H9 (cell line): ENCODE data around the gene PLD4. TPM values are rescaled to one million over a fixed set of nuclear protein-coding genes. Genes with fewer than 3 reads are reported as not detected.

ENCODE experiments used
- DNase-seq: peaks from one replicate; pipeline ENCODE4 v3.0.0-alpha.2; 2017
- H2AFZ ChIP-seq: one replicate; pipeline ENCODE4 v1.6.1; 2013; ENCODE audit warnings: mild to moderate bottlenecking, low read length, control low read depth, moderate library complexity
- H2AK5ac ChIP-seq: 2 replicates; pipeline ENCODE4 v1.6.1; 2013; ENCODE audit warnings: low read length, control low read depth, mixed read lengths; ENCODE audit not compliant: insufficient read length
- H2BK120ac ChIP-seq: one replicate; pipeline ENCODE4 v1.6.1; 2013; ENCODE audit warnings: low read depth, mild to moderate bottlenecking, low read length, control low read depth, inconsistent platforms; ENCODE audit not compliant: poor library complexity, severe bottlenecking
- H2BK12ac ChIP-seq: 2 replicates; pipeline ENCODE4 v1.6.1; 2013; ENCODE audit warnings: low read length, control low read depth, mixed read lengths, low read depth; ENCODE audit not compliant: insufficient read length
- H2BK15ac ChIP-seq: 2 replicates; pipeline ENCODE4 v1.6.1; 2013; ENCODE audit warnings: low read depth, low read length, control low read depth
- H2BK20ac ChIP-seq: one replicate; pipeline ENCODE4 v1.6.1; 2013; ENCODE audit warnings: low read depth, mild to moderate bottlenecking, low read length, control low read depth, inconsistent platforms; ENCODE audit not compliant: poor library complexity, severe bottlenecking
- H2BK5ac ChIP-seq: 2 replicates; pipeline ENCODE4 v1.6.1; 2013; ENCODE audit warnings: low read length, control low read depth, mixed read lengths; ENCODE audit not compliant: insufficient read length
- H3K14ac ChIP-seq: 2 replicates; pipeline ENCODE4 v1.6.1; 2013; ENCODE audit warnings: low read length, control low read depth; ENCODE audit not compliant: insufficient read depth
- H3K18ac ChIP-seq: 2 replicates; pipeline ENCODE4 v1.6.1; 2013; ENCODE audit warnings: low read depth, mild to moderate bottlenecking, mixed read lengths, low read length, control low read depth; ENCODE audit not compliant: insufficient read length
- H3K23ac ChIP-seq: 2 replicates; pipeline ENCODE4 v1.6.1; 2013; ENCODE audit warnings: low read length, control low read depth, mixed read lengths, low read depth; ENCODE audit not compliant: insufficient read length
- H3K23me2 ChIP-seq: 2 replicates; pipeline ENCODE4 v1.6.1; 2013; ENCODE audit warnings: low read depth, mild to moderate bottlenecking, mixed read lengths, low read length, control low read depth; ENCODE audit not compliant: insufficient read length, poor library complexity, severe bottlenecking
- H3K27ac ChIP-seq: 2 replicates; pipeline ENCODE4 v1.5.1; 2013; ENCODE audit warnings: low read length, control low read depth, mixed read lengths, low read depth; ENCODE audit not compliant: insufficient read length
- H3K27me3 ChIP-seq: 2 replicates; pipeline ENCODE4 v1.6.1; 2013; ENCODE audit warnings: low read length, control low read depth, inconsistent platforms; ENCODE audit not compliant: insufficient read depth
- H3K4ac ChIP-seq: 2 replicates; pipeline ENCODE4 v1.6.1; 2013; ENCODE audit warnings: low read depth, mild to moderate bottlenecking, control low read depth, inconsistent platforms, low read length, moderate library complexity
- H3K4me1 ChIP-seq: 2 replicates; pipeline ENCODE4 v1.6.1; 2013; ENCODE audit warnings: low read length, control low read depth, inconsistent platforms; ENCODE audit not compliant: insufficient read depth
- H3K4me2 ChIP-seq: 2 replicates; pipeline ENCODE4 v1.6.1; 2013; ENCODE audit warnings: low read length, control low read depth, mixed read lengths; ENCODE audit not compliant: insufficient read length, insufficient read depth
- H3K56ac ChIP-seq: 2 replicates; pipeline ENCODE4 v1.6.1; 2013; ENCODE audit warnings: low read depth, mild to moderate bottlenecking, mixed read lengths, low read length, control low read depth; ENCODE audit not compliant: insufficient read length
- H3K79me1 ChIP-seq: 2 replicates; pipeline ENCODE4 v1.6.1; 2013; ENCODE audit warnings: low read depth, mild to moderate bottlenecking, moderate library complexity, low read length, control low read depth, inconsistent platforms; ENCODE audit not compliant: insufficient read depth, poor library complexity, severe bottlenecking
- H3K79me2 ChIP-seq: 2 replicates; pipeline ENCODE4 v1.6.1; 2013; ENCODE audit warnings: low read length, control low read depth, inconsistent platforms; ENCODE audit not compliant: insufficient read depth
- H3K9ac ChIP-seq: 2 replicates; pipeline ENCODE4 v1.6.1; 2013; ENCODE audit warnings: low read length, control low read depth, mixed read lengths; ENCODE audit not compliant: insufficient read length; ENCODE audit errors: extremely low read depth
- H3K9me3 ChIP-seq: one replicate; pipeline ENCODE4 v1.6.1; 2013; ENCODE audit warnings: low read depth, low read length, inconsistent platforms; ENCODE audit not compliant: control insufficient read depth
- H3T11ph ChIP-seq: one replicate; pipeline ENCODE4 v1.6.1; 2013; ENCODE audit warnings: mild to moderate bottlenecking, low read length, control low read depth, inconsistent platforms
- H4K20me1 ChIP-seq: one replicate; pipeline ENCODE4 v1.6.1; 2013; ENCODE audit not compliant: control insufficient read depth, insufficient read length, insufficient read depth
- H4K5ac ChIP-seq: 2 replicates; pipeline ENCODE4 v1.6.1; 2013; ENCODE audit warnings: low read depth, mild to moderate bottlenecking, mixed read lengths, low read length, control low read depth; ENCODE audit not compliant: insufficient read length
- H4K8ac ChIP-seq: replicated peaks from 2 replicates; pipeline ENCODE4 v1.6.1; 2013; ENCODE audit warnings: low read length, control low read depth, mixed read lengths, low read depth; ENCODE audit not compliant: insufficient read length
- H4K91ac ChIP-seq: 2 replicates; pipeline ENCODE4 v1.6.1; 2013; ENCODE audit warnings: low read depth, mild to moderate bottlenecking, moderate library complexity, mixed read lengths, low read length, control low read depth; ENCODE audit not compliant: insufficient read length
- H3K27ac Mint-ChIP-seq, 3 experiments: 2 replicates in 2 of 3; 3 replicates in 1 of 3; pipeline ENCODE4 v1.8.0; 2020 to 2021; ENCODE audit warnings: mixed read lengths in 3 of 3, mild to moderate bottlenecking in 1 of 3, moderate library complexity in 1 of 3
- H3K27me3 Mint-ChIP-seq: 2 replicates; pipeline ENCODE4 v1.8.0; 2021; ENCODE audit warnings: low read depth, mild to moderate bottlenecking, moderate library complexity, mixed read lengths
- H3K36me3 Mint-ChIP-seq, 3 experiments: 2 replicates in 2 of 3; 3 replicates in 1 of 3; pipeline ENCODE4 v1.8.0; 2020 to 2021; ENCODE audit warnings: low read depth in 3 of 3, mixed read lengths in 3 of 3; ENCODE audit not compliant: insufficient read depth in 1 of 3
- H3K4me1 Mint-ChIP-seq, 2 experiments: 2 replicates each; pipeline ENCODE4 v1.8.0; 2020; ENCODE audit warnings: mixed read lengths in 2 of 2
- H3K4me3 Mint-ChIP-seq, 2 experiments: 2 replicates in 1 of 2; 3 replicates in 1 of 2; pipeline ENCODE4 v1.8.0; 2020 to 2021; ENCODE audit warnings: mild to moderate bottlenecking in 2 of 2, mixed read lengths in 2 of 2, moderate library complexity in 1 of 2
- H3K9me3 Mint-ChIP-seq, 2 experiments: 2 replicates in 1 of 2; 3 replicates in 1 of 2; pipeline ENCODE4 v1.8.0; 2020; ENCODE audit warnings: mild to moderate bottlenecking in 2 of 2, mixed read lengths in 2 of 2, moderate library complexity in 1 of 2
- CTCF ChIP-seq: fragments of 200-600 bp; sonication (generic); conservative IDR thresholded peaks from 3 replicates; pipeline ENCODE4 v1.8.0; 2021; ENCODE audit warnings: antibody characterized with exemption, mild to moderate bottlenecking
- WGBS: extraction: QIAGEN DNeasy Blood & Tissue Kit; methylation state at CpG from one replicate; pipeline ENCODE4 v1.1.7; 2013; ENCODE audit warnings: missing lambda C conversion rate, low lambda C conversion rate, mixed read lengths; ENCODE audit not compliant: insufficient read length; ENCODE audit errors: extremely low coverage; 5-methylcytosine and 5-hydroxymethylcytosine counted together
- total RNA-seq: library from RNA; stranded (reverse); gene quantifications from 2 replicates; pipeline ENCODE4 v1.2.1, GENCODE V29; 2021

The PLD4 gene
- total RNA-seq, 1 experiment from 2014 or later, result not detected

DNA sequence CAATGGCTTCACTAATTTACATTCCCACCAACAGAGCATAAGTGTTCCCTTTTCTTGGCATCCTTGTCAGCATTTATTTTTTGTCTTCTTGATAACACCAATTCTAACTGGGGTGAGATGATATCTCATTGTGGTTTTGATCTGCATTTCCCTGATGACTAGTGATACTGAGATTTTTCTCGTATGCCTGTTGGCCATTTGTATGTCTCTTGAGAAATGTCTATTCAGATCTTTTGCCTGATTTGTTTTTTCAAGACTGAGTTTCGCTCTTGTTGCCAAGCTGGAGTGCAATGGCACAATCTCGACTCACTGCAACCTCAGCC lies 4.7 kb upstream of the PLD4 start:
- WGBS, result no CpG with 5 or more reads among the region's 3 CpGs
- TF ChIP-seq CTCF, result no peak
- H3K27me3 Mint-ChIP-seq, result peaks cover 25% of the 10 kb centered on the region
- H3K79me2 ChIP-seq, result no peaks in the 10 kb centered on the region
- peaks cover 0 to 3% of the 10 kb centered on the region in 2 experiments; a peak in 1 of 4 replicates for H3K4me1 Mint-ChIP-seq
- H3K27me3 ChIP-seq, result no peaks in the 10 kb centered on the region
- no peak overlapping the region for H2BK120ac ChIP-seq
- H2BK20ac ChIP-seq, result no peak overlapping the region
- no peak overlapping the region for H2BK15ac ChIP-seq
- H3T11ph ChIP-seq, result no peak overlapping the region
- H2BK5ac ChIP-seq, result no peak overlapping the region
- H4K91ac ChIP-seq, result no peak overlapping the region
- no peak overlapping the region for H3K4ac ChIP-seq
- no peak overlapping the region for H3K14ac ChIP-seq
- no peaks in the 10 kb centered on the region for H3K4me1 ChIP-seq
- H3K56ac ChIP-seq, result no peak overlapping the region
- H3K18ac ChIP-seq, result no peak overlapping the region
- no peak overlapping the region for H2BK12ac ChIP-seq
- no peaks in the 10 kb centered on the region for H3K23me2 ChIP-seq
- no peak overlapping the region for H2AK5ac ChIP-seq
- no peak for DNase-seq
- peaks cover 0 to 3% (median 0%) of the 10 kb centered on the region in 3 experiments; a peak in 1 of 7 replicates for H3K36me3 Mint-ChIP-seq
- no peak overlapping the region for H4K5ac ChIP-seq
- no peak overlapping the region for H3K23ac ChIP-seq
- no peaks in the 10 kb centered on the region for H3K9me3 ChIP-seq
- H3K4me3 Mint-ChIP-seq, result no peak overlapping the region
- no peak overlapping the region for H3K4me2 ChIP-seq
- no peak overlapping the region for H3K27ac ChIP-seq
- no peaks in the 10 kb centered on the region; a peak in 2 of 5 replicates for H3K9me3 Mint-ChIP-seq
- no peaks in the 10 kb centered on the region for H4K20me1 ChIP-seq
- H3K27ac Mint-ChIP-seq, result no peak overlapping the region
- H3K9ac ChIP-seq, result no peak overlapping the region
- no peaks in the 10 kb centered on the region for H3K79me1 ChIP-seq
- H4K8ac ChIP-seq, result no peak overlapping the region
- H2AFZ ChIP-seq, result no peak overlapping the region
